IMR-90 (cell line): ENCODE results near the gene SLC12A7. TPM values are rescaled to one million over a fixed set of nuclear protein-coding genes. Genes with fewer than 3 reads are reported as not detected.

Source experiments
- ATAC-seq: fragments of 200-7000 bp; cut with Tn5 transposase; 2 replicates; pipeline ENCODE4 v1.9.1; 2020; ENCODE audit warnings: low read depth, mild to moderate bottlenecking, moderate library complexity
- BruUV-seq: library from RNA; stranded (reverse); fragments of 400-500 nt; replicated peaks from 2 replicates; lab custom pipeline; 2021; lab: Mats Ljungman, UMichigan
- CTCF ChIA-PET: fragments of 300-600 bp; formaldehyde crosslinking; extraction: SDS; loops from one replicate; lab custom pipeline; 2021; ENCODE audit warnings: antibody characterized with exemption; lab: Yijun Ruan, JAX
- POLR2A ChIA-PET: fragments of 300-600 bp; sonication (Branson Sonifier 250); formaldehyde crosslinking; loops from one replicate; lab custom pipeline; 2022; ENCODE audit warnings: antibody characterized with exemption; ENCODE audit not compliant: unreplicated experiment; lab: Charles Lee
- DNase-seq: peaks from one replicate; pipeline ENCODE4 v3.0.0; 2013
- H2AFZ ChIP-seq: replicated peaks from 2 replicates; pipeline ENCODE3; 2013; ENCODE audit warnings: low read length, mild to moderate bottlenecking; ENCODE audit not compliant: poor library complexity
- H2AK5ac ChIP-seq: 2 replicates; pipeline ENCODE4 v1.6.1; 2013; ENCODE audit warnings: low read depth, low read length, inconsistent platforms
- H2AK9ac ChIP-seq: replicated peaks from 2 replicates; pipeline ENCODE3; 2013; ENCODE audit warnings: mild to moderate bottlenecking, low read depth, low read length, moderate library complexity; ENCODE audit not compliant: poor library complexity
- H2BK120ac ChIP-seq: 2 replicates; pipeline ENCODE4 v1.6.1; 2013; ENCODE audit warnings: low read depth, low read length, inconsistent platforms
- H2BK15ac ChIP-seq: 3 replicates; pipeline ENCODE4 v1.6.1; 2013; ENCODE audit warnings: low read depth, low read length, inconsistent platforms
- H2BK20ac ChIP-seq: 2 replicates; pipeline ENCODE4 v1.6.1; 2013; ENCODE audit warnings: low read depth, mild to moderate bottlenecking, inconsistent platforms, low read length, moderate library complexity
- H2BK5ac ChIP-seq: 2 replicates; pipeline ENCODE4 v1.6.1; 2013; ENCODE audit warnings: mild to moderate bottlenecking, low read depth, low read length, inconsistent platforms; ENCODE audit not compliant: poor library complexity, severe bottlenecking
- H3K14ac ChIP-seq: replicated peaks from 2 replicates; pipeline ENCODE4 v1.6.1; 2013; ENCODE audit warnings: low read depth, low read length, inconsistent platforms
- H3K18ac ChIP-seq: 2 replicates; pipeline ENCODE4 v1.6.1; 2013; ENCODE audit warnings: low read depth, low read length, control low read depth
- H3K23ac ChIP-seq: 2 replicates; pipeline ENCODE4 v1.6.1; 2013; ENCODE audit warnings: low read depth, low read length, inconsistent platforms
- H3K27ac ChIP-seq: 2 replicates; pipeline ENCODE4 v1.5.1; 2013; ENCODE audit warnings: mild to moderate bottlenecking, control low read depth, low read length; ENCODE audit not compliant: insufficient read depth
- H3K27me3 ChIP-seq: 2 replicates; pipeline ENCODE4 v1.6.1; 2013; ENCODE audit warnings: low read length; ENCODE audit not compliant: control insufficient read depth, insufficient read depth
- H3K36me3 ChIP-seq: 2 replicates; pipeline ENCODE4 v1.6.1; 2013; ENCODE audit warnings: low read length, mixed read lengths; ENCODE audit not compliant: control insufficient read depth, insufficient read depth
- H3K4ac ChIP-seq: 2 replicates; pipeline ENCODE4 v1.6.1; 2013; ENCODE audit warnings: low read depth, low read length, inconsistent platforms
- H3K4me1 ChIP-seq: 2 replicates; pipeline ENCODE4 v1.6.1; 2013; ENCODE audit warnings: low read length, mixed read lengths; ENCODE audit not compliant: control insufficient read depth, insufficient read depth
- H3K4me2 ChIP-seq: 2 replicates; pipeline ENCODE4 v1.6.1; 2013; ENCODE audit warnings: low read depth, mild to moderate bottlenecking, control low read depth, low read length, moderate library complexity
- H3K4me3 ChIP-seq: 2 replicates; pipeline ENCODE4 v1.5.1; 2013; ENCODE audit warnings: low read depth, mild to moderate bottlenecking, control low read depth, low read length, moderate library complexity; ENCODE audit not compliant: insufficient read depth
- H3K56ac ChIP-seq: 2 replicates; pipeline ENCODE4 v1.6.1; 2013; ENCODE audit warnings: low read length, inconsistent platforms; ENCODE audit not compliant: insufficient read depth; ENCODE audit errors: extremely low read depth
- H3K79me1 ChIP-seq, 2 experiments: 2 replicates each; pipeline ENCODE4 v1.6.1; 2013; ENCODE audit warnings: low read length in 2 of 2, inconsistent platforms in 1 of 2, low read depth in 1 of 2
- H3K9ac ChIP-seq: 2 replicates; pipeline ENCODE4 v1.6.1; 2013; ENCODE audit warnings: low read depth, low read length, control low read depth
- H3K9me1 ChIP-seq: 2 replicates; pipeline ENCODE4 v1.6.1; 2013; ENCODE audit warnings: low read length, inconsistent platforms; ENCODE audit not compliant: insufficient read depth
- H3K9me3 ChIP-seq: 2 replicates; pipeline ENCODE4 v1.6.1; 2013; ENCODE audit warnings: low read length; ENCODE audit not compliant: control insufficient read depth, insufficient read depth
- H4K20me1 ChIP-seq: 2 replicates; pipeline ENCODE4 v1.6.1; 2013; ENCODE audit warnings: low read length, inconsistent platforms; ENCODE audit not compliant: insufficient read depth
- H4K5ac ChIP-seq: 2 replicates; pipeline ENCODE4 v1.6.1; 2013; ENCODE audit warnings: mild to moderate bottlenecking, low read depth, low read length, control low read depth
- H4K8ac ChIP-seq, 2 experiments: 2 replicates each; pipeline ENCODE4 v1.6.1; 2013; ENCODE audit warnings: low read depth in 2 of 2, low read length in 2 of 2, control low read depth in 1 of 2, inconsistent platforms in 1 of 2
- H4K91ac ChIP-seq: 2 replicates; pipeline ENCODE4 v1.6.1; 2013; ENCODE audit warnings: low read depth, low read length, inconsistent platforms; ENCODE audit not compliant: insufficient read depth
- BHLHE40 ChIP-seq: fragments of 150-350 bp; IDR thresholded peaks from 2 replicates; pipeline ENCODE4 v1.6.1; 2016; ENCODE audit warnings: mild to moderate bottlenecking, low read depth, low read length
- CHD1 ChIP-seq: IDR thresholded peaks from 2 replicates; pipeline ENCODE4 v1.6.1; 2012; ENCODE audit warnings: low read depth, low read length, improper control_type of control experiment
- POLR2A ChIP-seq: IDR thresholded peaks from 2 replicates; pipeline ENCODE4 v1.6.1; 2012; ENCODE audit warnings: mild to moderate bottlenecking, low read depth, low read length
- RCOR1 ChIP-seq: IDR thresholded peaks from 2 replicates; pipeline ENCODE4 v1.6.1; 2012; ENCODE audit warnings: mild to moderate bottlenecking, low read length, improper control_type of control experiment; ENCODE audit not compliant: insufficient replicate concordance
- SMC3 ChIP-seq: fragments of 150-350 bp; IDR thresholded peaks from 2 replicates; pipeline ENCODE4 v1.6.1; 2016; ENCODE audit warnings: low read depth, mild to moderate bottlenecking, antibody characterized with exemption, low read length, moderate library complexity
- WGBS, 2 experiments: methylation state at CpG; one replicate each; pipeline versions ENCODE4 v1.1.5 to v1.1.7; 2013; ENCODE audit warnings: missing lambda C conversion rate in 2 of 2; ENCODE audit not compliant: insufficient read length in 1 of 2; ENCODE audit errors: extremely low coverage in 2 of 2; 5-methylcytosine and 5-hydroxymethylcytosine counted together
- dilution Hi-C: fragments of 300-500 bp; cut with HindIII; formaldehyde crosslinking; loops from one replicate; pipeline ENCODE4 v1.14.3; 2018; ENCODE audit warnings: low sequenced_read_pairs; ENCODE audit not compliant: unreplicated experiment
- in situ Hi-C: fragments of 300-500 bp; cut with MboI; formaldehyde crosslinking; loops from 3 replicates; pipeline ENCODE4 v1.14.3; 2019; ENCODE audit warnings: low sequenced_read_pairs, inconsistent platforms, mixed read lengths
- intact Hi-C: fragments of 100-400 bp; cut with micrococcal nuclease; formaldehyde crosslinking; loops from 2 replicates; pipeline ENCODE4 v1.10.0; 2022
- polyA plus RNA-seq, 3 experiments: library from polyadenylated mRNA; depleted of rRNA; stranded (reverse); fragments of >200 nt; gene quantifications; 2 replicates each; pipeline ENCODE4 v1.2.3, GENCODE V29; 2012; ENCODE audit warnings: low replicate concordance in 1 of 3
- total RNA-seq: library from RNA; depleted of rRNA; stranded (reverse); fragments of >200 nt; gene quantifications from 2 replicates; pipeline ENCODE4 v1.2.3, GENCODE V29; 2012
- TF ChIP-seq, protein P1 (sequence below): conservative IDR thresholded peaks from 2 replicates; pipeline ENCODE4 v1.5.1; 2012; ENCODE audit warnings: mild to moderate bottlenecking, low read depth, low read length, improper control_type of control experiment

Gene SLC12A7
- total and polyA plus RNA-seq, 2 of the 4 experiments (the other 2 are of a cell fraction) = 3.0 to 6.1 TPM

DNA sequence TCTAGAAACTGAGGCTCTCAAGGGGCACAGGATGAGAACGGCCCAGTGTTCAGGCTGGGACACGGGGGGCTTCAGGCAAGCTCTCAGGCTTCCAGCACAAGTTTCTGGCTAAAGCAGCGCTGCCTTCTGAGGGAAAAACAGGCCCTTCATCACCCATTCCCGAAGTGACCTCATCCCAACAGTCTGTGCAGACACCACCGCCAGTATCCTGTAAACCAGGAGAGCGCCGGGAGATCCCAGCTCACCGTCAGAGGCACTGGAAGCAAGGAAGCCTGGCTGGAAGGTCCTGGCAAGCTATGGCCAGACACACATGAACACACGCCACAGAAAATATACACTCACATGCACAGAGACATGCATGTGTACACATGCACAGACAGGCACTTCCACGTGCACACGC lies 8.8 kb downstream of the SLC12A7 start:
- BruUV-seq = no TSS peak
- no peak overlapping the region for H3K4ac ChIP-seq
- no peak overlapping the region for H4K5ac ChIP-seq
- H2AK5ac ChIP-seq = no peak overlapping the region
- H3K4me1 ChIP-seq = peaks cover 2% of the 10 kb centered on the region; the same call in 1 of the 2 replicates
- dilution Hi-C loops (no loop called here), intact Hi-C loops (no loop called here), in situ Hi-C loops (no loop called here)
- TF ChIP-seq POLR2A (no peak), SMC3 (no peak), RCOR1 (no peak), BHLHE40 (no peak), CHD1 (no peak)
- TF ChIP-seq, protein P1, sequence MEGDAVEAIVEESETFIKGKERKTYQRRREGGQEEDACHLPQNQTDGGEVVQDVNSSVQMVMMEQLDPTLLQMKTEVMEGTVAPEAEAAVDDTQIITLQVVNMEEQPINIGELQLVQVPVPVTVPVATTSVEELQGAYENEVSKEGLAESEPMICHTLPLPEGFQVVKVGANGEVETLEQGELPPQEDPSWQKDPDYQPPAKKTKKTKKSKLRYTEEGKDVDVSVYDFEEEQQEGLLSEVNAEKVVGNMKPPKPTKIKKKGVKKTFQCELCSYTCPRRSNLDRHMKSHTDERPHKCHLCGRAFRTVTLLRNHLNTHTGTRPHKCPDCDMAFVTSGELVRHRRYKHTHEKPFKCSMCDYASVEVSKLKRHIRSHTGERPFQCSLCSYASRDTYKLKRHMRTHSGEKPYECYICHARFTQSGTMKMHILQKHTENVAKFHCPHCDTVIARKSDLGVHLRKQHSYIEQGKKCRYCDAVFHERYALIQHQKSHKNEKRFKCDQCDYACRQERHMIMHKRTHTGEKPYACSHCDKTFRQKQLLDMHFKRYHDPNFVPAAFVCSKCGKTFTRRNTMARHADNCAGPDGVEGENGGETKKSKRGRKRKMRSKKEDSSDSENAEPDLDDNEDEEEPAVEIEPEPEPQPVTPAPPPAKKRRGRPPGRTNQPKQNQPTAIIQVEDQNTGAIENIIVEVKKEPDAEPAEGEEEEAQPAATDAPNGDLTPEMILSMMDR = no peak
- H2BK15ac ChIP-seq = no peak overlapping the region
- no peaks in the 10 kb centered on the region for H3K9me1 ChIP-seq
- no peak overlapping the region for H2BK20ac ChIP-seq
- no peak overlapping the region for H3K56ac ChIP-seq
- no peak overlapping the region for H4K91ac ChIP-seq
- no peak overlapping the region for H2AK9ac ChIP-seq
- no peak overlapping the region for H2BK5ac ChIP-seq
- no peaks in the 10 kb centered on the region for H3K9me3 ChIP-seq
- H3K36me3 ChIP-seq = no peaks in the 10 kb centered on the region
- H4K8ac ChIP-seq = no peak overlapping the region
- no peak overlapping the region for H3K4me3 ChIP-seq
- 0 out of 2 replicates have a peak, but pooled peaks have one; percentile 42 for ATAC-seq
- ChIA-PET CTCF (no interaction called here), POLR2A (no interaction called here)
- H2AFZ ChIP-seq = no peak overlapping the region
- no peak overlapping the region for H3K18ac ChIP-seq
- peaks cover 21% of the 10 kb centered on the region for H4K20me1 ChIP-seq
- no peak overlapping the region for H3K9ac ChIP-seq
- H3K14ac ChIP-seq = no peak overlapping the region
- H2BK120ac ChIP-seq = no peak overlapping the region
- H3K27ac ChIP-seq = no peak overlapping the region
- peaks cover 0 to 4% of the 10 kb centered on the region in 2 experiments; a peak in 1 of 4 replicates for H3K79me1 ChIP-seq
- 96% methylated on average over 3 of the region's 11 CpGs; no CpG with 5 or more reads in 1 of the 2 experiments for WGBS, 2 experiments
- no peaks in the 10 kb centered on the region for H3K27me3 ChIP-seq
- DNase-seq = peak; percentile 31
- H3K23ac ChIP-seq = no peak overlapping the region
- H3K4me2 ChIP-seq = no peak overlapping the region
